Omental fat pad (tissue), 4 donors: ENCODE data around the gene TRAK1. TPM values are rescaled to one million over a fixed set of nuclear protein-coding genes. Genes with fewer than 3 reads are reported as not detected.

ENCODE experiments used
- ATAC-seq: fragments of 150-250 bp; one replicate; pipeline ENCODE4 v1.9.1; 2016; ENCODE audit warnings: mild to moderate bottlenecking, moderate library complexity; ENCODE audit not compliant: low FRiP score
- DNase-seq: peaks from one replicate; pipeline ENCODE4 v3.0.0-alpha.2; 2019; ENCODE audit warnings: low spot score
- total RNA-seq, 4 donors: library from RNA; depleted of rRNA; stranded (reverse); fragments of >200 nt; gene quantifications; one replicate each; pipeline ENCODE4 v1.1.0, GENCODE V29; 2016
- TF ChIP-seq, protein P1 (sequence below), 3 donors: fragments of 450-650 bp; IDR thresholded peaks; one replicate each; pipeline ENCODE4 v1.5.1; 2016 to 2017; ENCODE audit warnings: antibody characterized with exemption in 3 of 3, mild to moderate bottlenecking in 3 of 3, moderate library complexity in 2 of 3

Gene TRAK1
- total RNA-seq, 4 donors from 2014 or later = 21.4 to 42.9 (median 37.0) TPM

- ATAC-seq = no peak
- TF ChIP-seq, protein P1, sequence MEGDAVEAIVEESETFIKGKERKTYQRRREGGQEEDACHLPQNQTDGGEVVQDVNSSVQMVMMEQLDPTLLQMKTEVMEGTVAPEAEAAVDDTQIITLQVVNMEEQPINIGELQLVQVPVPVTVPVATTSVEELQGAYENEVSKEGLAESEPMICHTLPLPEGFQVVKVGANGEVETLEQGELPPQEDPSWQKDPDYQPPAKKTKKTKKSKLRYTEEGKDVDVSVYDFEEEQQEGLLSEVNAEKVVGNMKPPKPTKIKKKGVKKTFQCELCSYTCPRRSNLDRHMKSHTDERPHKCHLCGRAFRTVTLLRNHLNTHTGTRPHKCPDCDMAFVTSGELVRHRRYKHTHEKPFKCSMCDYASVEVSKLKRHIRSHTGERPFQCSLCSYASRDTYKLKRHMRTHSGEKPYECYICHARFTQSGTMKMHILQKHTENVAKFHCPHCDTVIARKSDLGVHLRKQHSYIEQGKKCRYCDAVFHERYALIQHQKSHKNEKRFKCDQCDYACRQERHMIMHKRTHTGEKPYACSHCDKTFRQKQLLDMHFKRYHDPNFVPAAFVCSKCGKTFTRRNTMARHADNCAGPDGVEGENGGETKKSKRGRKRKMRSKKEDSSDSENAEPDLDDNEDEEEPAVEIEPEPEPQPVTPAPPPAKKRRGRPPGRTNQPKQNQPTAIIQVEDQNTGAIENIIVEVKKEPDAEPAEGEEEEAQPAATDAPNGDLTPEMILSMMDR (IDR thresholded peaks at IDR 0.05) = no peak
- DNase-seq = no peak
Measured at GRCh38 chr3:42077785-42078184, 13.4 kb upstream of the TRAK1 start.

DNA sequence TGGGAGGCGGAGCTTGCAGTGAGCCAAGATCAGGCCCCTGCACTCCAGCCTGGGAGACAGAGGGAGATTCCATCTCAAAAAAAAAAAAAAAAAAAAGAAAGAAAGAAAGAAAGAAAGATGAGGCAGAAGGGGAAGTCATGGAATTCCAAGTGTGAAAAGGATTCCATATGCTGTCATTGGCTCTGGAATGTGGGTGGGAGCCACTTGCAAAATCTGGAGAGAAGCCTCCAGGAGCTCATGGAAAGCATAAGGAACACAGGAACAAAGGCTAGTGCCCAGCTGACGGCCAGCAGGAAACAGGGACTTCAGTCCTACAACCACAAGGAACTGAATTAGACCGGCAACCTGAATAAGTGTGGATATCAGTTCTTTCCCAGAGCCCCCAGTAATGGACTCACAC is 12.5 kb upstream of the TRAK1 start:
- DNase-seq (no peak), ATAC-seq (no peak)
- TF ChIP-seq, protein P1 (IDR thresholded peaks at IDR 0.05) = no peak

GRCh38 chr3:42079701-42080452 is 11.3 kb upstream of the TRAK1 start:
- DNase-seq (no peak), ATAC-seq (no peak)
- TF ChIP-seq, protein P1 (IDR thresholded peaks at IDR 0.05) = no peak

DNA sequence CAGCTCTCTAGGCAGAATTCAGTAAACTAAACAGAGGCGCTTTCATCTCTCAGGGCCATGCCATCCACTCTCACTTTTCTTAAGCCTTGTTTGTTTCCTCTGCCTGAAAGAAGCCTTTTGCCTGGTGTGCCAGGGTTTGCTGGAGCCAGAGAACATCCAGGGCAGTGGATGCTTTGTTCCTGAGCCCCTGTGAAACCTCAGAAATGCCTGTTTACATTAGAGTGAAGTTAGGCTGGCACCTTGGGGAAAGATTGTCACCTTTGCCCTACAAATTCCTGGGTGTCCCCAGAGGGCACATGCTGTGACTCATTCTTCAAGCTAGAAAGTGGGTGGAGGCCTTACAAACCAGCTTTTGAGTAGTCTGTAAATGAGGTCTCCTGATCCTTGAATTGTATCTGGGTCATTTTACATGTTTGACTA is 10.7 kb upstream of the TRAK1 start:
- DNase-seq (no peak), ATAC-seq (peak; percentile 69)
- TF ChIP-seq, protein P1 (IDR thresholded peaks at IDR 0.05) = no peak

- TF ChIP-seq, protein P1 (IDR thresholded peaks at IDR 0.05) = no peak
- no peak for DNase-seq
- ATAC-seq = no peak
Measured at GRCh38 chr3:42081838-42082473, 9.2 kb upstream of the TRAK1 start.

- TF ChIP-seq, protein P1 (IDR thresholded peaks at IDR 0.05) = no peak
- DNase-seq = no peak
- ATAC-seq = no peak
Measured at GRCh38 chr3:42084586-42084985, 6.6 kb upstream of the TRAK1 start.
